Spleen (tissue), 7 donors: Measurements from ENCODE around the gene A4GALT.

Experiments
- POLR2AphosphoS5 ChIP-seq, 3 donors: sonication (generic); formaldehyde crosslinking; IDR thresholded peaks; one replicate each; pipeline ENCODE4 v1.5.1; 2017; ENCODE audit warnings: antibody characterized with exemption in 3 of 3
- TF ChIP-seq, protein P1 (sequence below), 11 experiments: fragments of 200-600 bp in 7 of 11; fragments of 450-650 bp in 4 of 11; sonication (generic) in 4 of 11; IDR thresholded peaks in 8 of 11; conservative IDR thresholded peaks in 3 of 11; 1 replicate in 7 of 11; 2 replicates in 4 of 11; pipeline versions ENCODE4 v1.4.0 to v1.8.0; 2016 to 2021; ENCODE audit warnings: antibody characterized with exemption in 11 of 11, inconsistent platforms in 4 of 11, mild to moderate bottlenecking in 1 of 11
- donor health status: DM: no; HTN: no; CAD: no; lungs with moderate emphysema.
- donor health status: DM: no; HTN: no; CAD: no.
- donor health status: DM: no; HTN: no; CAD: no.

DNA sequence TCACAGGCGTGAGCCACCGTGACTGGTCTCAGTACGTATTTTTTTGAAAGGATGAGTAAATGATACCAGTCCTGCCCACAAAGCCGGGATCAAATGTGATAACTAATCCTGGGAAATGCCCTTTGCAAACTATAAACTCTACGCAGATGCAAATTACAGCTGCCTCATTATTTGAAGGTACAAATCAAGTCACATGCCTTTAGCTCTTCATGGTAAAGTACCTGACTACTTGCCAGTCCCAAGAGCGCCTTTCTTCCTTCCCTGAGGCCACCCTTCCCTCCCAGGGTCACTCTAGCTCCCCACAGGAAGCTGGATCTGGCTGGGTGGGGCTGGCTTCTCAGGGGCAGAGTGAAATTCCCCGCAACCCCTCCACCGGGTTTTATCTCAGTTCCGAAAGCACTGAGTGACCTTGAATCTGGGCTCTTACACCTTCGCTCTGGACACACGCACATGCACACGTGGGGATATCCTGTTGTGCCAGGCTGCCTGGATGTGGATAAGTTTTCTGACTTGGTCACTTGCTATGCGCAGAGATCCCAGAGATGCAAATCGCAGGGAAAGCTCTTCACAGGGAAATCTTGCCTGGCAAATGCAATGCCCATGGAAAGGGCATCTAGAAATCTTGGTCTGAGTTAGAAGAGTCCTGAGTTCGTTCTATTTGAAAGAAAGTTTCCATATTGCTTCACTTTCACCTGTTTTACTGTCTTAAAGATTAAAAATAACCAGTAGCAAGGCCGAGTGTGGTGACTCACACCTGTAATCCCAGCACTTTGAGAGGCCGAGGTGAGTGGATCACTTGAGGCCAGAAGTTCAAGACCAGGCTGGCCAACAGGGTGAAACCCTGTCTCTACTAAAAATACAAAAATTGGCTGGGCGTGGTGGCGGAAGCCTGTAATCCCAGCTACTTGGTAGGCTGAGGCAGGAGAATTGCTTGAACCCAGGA lies 8.5 kb downstream of the A4GALT start:
- TF ChIP-seq, protein P1, sequence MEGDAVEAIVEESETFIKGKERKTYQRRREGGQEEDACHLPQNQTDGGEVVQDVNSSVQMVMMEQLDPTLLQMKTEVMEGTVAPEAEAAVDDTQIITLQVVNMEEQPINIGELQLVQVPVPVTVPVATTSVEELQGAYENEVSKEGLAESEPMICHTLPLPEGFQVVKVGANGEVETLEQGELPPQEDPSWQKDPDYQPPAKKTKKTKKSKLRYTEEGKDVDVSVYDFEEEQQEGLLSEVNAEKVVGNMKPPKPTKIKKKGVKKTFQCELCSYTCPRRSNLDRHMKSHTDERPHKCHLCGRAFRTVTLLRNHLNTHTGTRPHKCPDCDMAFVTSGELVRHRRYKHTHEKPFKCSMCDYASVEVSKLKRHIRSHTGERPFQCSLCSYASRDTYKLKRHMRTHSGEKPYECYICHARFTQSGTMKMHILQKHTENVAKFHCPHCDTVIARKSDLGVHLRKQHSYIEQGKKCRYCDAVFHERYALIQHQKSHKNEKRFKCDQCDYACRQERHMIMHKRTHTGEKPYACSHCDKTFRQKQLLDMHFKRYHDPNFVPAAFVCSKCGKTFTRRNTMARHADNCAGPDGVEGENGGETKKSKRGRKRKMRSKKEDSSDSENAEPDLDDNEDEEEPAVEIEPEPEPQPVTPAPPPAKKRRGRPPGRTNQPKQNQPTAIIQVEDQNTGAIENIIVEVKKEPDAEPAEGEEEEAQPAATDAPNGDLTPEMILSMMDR (IDR thresholded peaks at IDR 0.05 in 8 of 11, conservative IDR thresholded peaks at IDR 0.05 in 3 of 11) = no peak
- peak in 2 of 3 donors; percentile 59 to 69 for TF ChIP-seq POLR2AphosphoS5 (IDR thresholded peaks at IDR 0.05)
